Measurements from ENCODE around the gene PLIN4. TPM values are rescaled to one million over a fixed set of nuclear protein-coding genes. Genes with fewer than 3 reads are reported as not detected.

Gene PLIN4
- total and polyA plus RNA-seq, 9 of the 15 experiments (the other 6 are each of a cell fraction or from before 2014, with no cell fraction given) = 0.04 to 0.16 (median 0.07) TPM; not detected in 3

GRCh38 chr19:4539693-4540581, 21.7 kb upstream of the PLIN4 start, which contains the start of gene LRG1 (continued):
- TF ChIP-seq, protein P1, sequence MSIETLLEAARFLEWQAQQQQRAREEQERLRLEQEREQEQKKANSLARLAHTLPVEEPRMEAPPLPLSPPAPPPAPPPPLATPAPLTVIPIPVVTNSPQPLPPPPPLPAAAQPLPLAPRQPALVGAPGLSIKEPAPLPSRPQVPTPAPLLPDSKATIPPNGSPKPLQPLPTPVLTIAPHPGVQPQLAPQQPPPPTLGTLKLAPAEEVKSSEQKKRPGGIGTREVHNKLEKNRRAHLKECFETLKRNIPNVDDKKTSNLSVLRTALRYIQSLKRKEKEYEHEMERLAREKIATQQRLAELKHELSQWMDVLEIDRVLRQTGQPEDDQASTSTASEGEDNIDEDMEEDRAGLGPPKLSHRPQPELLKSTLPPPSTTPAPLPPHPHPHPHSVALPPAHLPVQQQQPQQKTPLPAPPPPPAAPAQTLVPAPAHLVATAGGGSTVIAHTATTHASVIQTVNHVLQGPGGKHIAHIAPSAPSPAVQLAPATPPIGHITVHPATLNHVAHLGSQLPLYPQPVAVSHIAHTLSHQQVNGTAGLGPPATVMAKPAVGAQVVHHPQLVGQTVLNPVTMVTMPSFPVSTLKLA (conservative IDR thresholded peaks at IDR 0.05) = peak; percentile 29 to 60; a peak in 2 of 4 replicates
- TF ChIP-seq MAFF (IDR thresholded peaks at IDR 0.05; ENCODE audit: low read length) = 0 out of 2 replicates have a peak, but pooled peaks have one; percentile 2
- TF ChIP-seq ZNF41 (CRISPR knock-in tag; conservative IDR thresholded peaks at IDR 0.05) = no peak
- TF ChIP-seq HDAC2 (IDR thresholded peaks at IDR 0.05) = 0 out of 2 replicates have a peak, but pooled peaks have one; percentile 24
- peak; percentile 30; the same call in 1 of the 2 replicates for TF ChIP-seq MTA1 (IDR thresholded peaks at IDR 0.05; ENCODE audit: borderline replicate concordance)
- TF ChIP-seq ZBTB33 (CRISPR knock-in tag; IDR thresholded peaks at IDR 0.05) = peak; percentile 15; the same call in 1 of the 2 replicates
- 0 out of 2 replicates have a peak, but pooled peaks have one; percentile 70 for TF ChIP-seq HDGF (IDR thresholded peaks at IDR 0.05)
- TF ChIP-seq SMAD3 (CRISPR knock-in tag; conservative IDR thresholded peaks at IDR 0.05) = no peak
- peak; percentile 31; the same call in 1 of the 2 replicates for TF ChIP-seq CBX1 (IDR thresholded peaks at IDR 0.05; ENCODE audit: low read depth)
- TF ChIP-seq MYBL2 (IDR thresholded peaks at IDR 0.05; ENCODE audit: low read depth) = no peak
- TF ChIP-seq MYBL2 (CRISPR knock-in tag; IDR thresholded peaks at IDR 0.05; ENCODE audit: borderline replicate concordance) = no peak
- TF ChIP-seq PHF20 (IDR thresholded peaks at IDR 0.05; ENCODE audit: partially characterized antibody) = peak; percentile 36
- TF ChIP-seq GABPA (tag; conservative IDR thresholded peaks at IDR 0.05; ENCODE audit: low read depth) = peak; percentile 80
- TF ChIP-seq PYGO2 (tag; IDR thresholded peaks at IDR 0.05) = no peak
- TF ChIP-seq ILF3 (IDR thresholded peaks at IDR 0.05; ENCODE audit: borderline replicate concordance) = no peak
- peak; percentile 59 for TF ChIP-seq CTBP1 (IDR thresholded peaks at IDR 0.05; ENCODE audit: borderline replicate concordance)
- no peak for TF ChIP-seq TFAM (CRISPR knock-in tag; conservative IDR thresholded peaks at IDR 0.05)
- peak; percentile 64 for TF ChIP-seq ZFX (CRISPR knock-in tag; IDR thresholded peaks at IDR 0.05)
- TF ChIP-seq ASH1L (IDR thresholded peaks at IDR 0.05; ENCODE audit: borderline replicate concordance, low read depth, partially characterized antibody) = peak; percentile 45
- TF ChIP-seq EP300 (IDR thresholded peaks at IDR 0.05; ENCODE audit: low read length) = peak; percentile 64
- TF ChIP-seq MCM3 (IDR thresholded peaks at IDR 0.05) = no peak
- TF ChIP-seq NR2C2 (CRISPR knock-in tag; IDR thresholded peaks at IDR 0.05) = no peak
- TF ChIP-seq NR2C2 (tag; IDR thresholded peaks at IDR 0.05) = peak; percentile 98
- no peak for TF ChIP-seq GTF2A2 (tag; IDR thresholded peaks at IDR 0.05)
- TF ChIP-seq TCF3 (CRISPR knock-in tag; IDR thresholded peaks at IDR 0.05) = peak; percentile 5
- TF ChIP-seq TBL1XR1 (IDR thresholded peaks at IDR 0.05; ENCODE audit: low read length in 2 of 2) = peak in 1 of 2 experiments; percentile 50; a peak in 3 of 4 replicates

Data from K562 (cell line).